ENCODE data around the gene GCN1.

GCN1 gene

DNA sequence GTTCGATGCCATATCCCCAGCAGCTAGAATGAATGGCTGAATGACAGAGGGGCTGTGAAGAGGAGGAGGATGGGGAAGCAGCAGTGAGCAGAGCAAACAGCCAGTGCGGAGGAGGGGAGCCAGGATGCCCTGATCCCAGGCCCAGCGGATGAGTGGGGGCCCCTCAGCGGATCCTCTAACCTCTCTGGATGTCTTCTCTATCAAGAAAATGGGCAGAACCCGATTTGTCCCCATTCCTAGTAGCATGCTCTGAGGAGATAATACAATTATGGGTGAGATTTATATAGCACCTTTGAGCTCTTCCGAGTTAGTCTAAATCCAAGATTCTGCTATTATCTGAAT is 36.4 kb upstream of the GCN1 start:
- no peak for DNase-seq (ENCODE audit: extremely low read depth, low read depth)
- TF ChIP-seq, protein P1, sequence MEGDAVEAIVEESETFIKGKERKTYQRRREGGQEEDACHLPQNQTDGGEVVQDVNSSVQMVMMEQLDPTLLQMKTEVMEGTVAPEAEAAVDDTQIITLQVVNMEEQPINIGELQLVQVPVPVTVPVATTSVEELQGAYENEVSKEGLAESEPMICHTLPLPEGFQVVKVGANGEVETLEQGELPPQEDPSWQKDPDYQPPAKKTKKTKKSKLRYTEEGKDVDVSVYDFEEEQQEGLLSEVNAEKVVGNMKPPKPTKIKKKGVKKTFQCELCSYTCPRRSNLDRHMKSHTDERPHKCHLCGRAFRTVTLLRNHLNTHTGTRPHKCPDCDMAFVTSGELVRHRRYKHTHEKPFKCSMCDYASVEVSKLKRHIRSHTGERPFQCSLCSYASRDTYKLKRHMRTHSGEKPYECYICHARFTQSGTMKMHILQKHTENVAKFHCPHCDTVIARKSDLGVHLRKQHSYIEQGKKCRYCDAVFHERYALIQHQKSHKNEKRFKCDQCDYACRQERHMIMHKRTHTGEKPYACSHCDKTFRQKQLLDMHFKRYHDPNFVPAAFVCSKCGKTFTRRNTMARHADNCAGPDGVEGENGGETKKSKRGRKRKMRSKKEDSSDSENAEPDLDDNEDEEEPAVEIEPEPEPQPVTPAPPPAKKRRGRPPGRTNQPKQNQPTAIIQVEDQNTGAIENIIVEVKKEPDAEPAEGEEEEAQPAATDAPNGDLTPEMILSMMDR (IDR thresholded peaks at IDR 0.05; ENCODE audit: low read depth, low read length), result no peak

DNA sequence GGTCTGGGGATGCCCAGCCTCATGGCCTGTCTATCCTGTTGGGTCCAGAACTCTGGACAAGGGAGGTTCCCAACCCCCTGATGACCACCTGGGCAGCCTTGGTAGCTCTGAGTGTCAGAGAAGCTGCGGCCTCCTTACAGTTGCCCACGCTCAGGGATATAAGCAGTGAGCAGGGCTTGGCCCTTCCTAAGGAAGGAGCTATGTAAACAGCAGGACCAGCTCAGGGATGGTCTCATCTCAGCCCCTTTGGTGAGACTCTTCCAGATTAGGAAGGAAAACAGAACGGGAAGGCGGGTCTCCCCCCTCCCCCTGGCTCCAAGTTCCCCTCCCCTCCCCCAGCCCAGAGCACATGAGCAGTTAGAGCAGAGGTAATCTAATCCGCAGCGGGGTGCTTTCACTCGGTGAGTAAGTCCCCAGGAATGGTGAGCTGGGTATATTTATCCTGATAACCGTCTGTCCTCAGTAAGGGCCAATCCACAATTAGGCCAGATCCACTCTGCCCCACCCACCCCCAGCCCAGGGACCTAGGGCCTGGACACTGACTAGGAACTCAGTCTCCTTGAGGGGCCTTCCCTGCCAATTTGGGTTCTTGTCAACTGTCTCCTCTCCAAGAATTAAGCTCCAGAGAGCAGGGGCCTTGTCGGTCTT is 35.9 kb upstream of the GCN1 start:
- TF ChIP-seq, protein P1 (IDR thresholded peaks at IDR 0.05; ENCODE audit: low read depth, low read length), result no peak
- peak; percentile 86 for DNase-seq (ENCODE audit: extremely low read depth, low read depth)

DNA sequence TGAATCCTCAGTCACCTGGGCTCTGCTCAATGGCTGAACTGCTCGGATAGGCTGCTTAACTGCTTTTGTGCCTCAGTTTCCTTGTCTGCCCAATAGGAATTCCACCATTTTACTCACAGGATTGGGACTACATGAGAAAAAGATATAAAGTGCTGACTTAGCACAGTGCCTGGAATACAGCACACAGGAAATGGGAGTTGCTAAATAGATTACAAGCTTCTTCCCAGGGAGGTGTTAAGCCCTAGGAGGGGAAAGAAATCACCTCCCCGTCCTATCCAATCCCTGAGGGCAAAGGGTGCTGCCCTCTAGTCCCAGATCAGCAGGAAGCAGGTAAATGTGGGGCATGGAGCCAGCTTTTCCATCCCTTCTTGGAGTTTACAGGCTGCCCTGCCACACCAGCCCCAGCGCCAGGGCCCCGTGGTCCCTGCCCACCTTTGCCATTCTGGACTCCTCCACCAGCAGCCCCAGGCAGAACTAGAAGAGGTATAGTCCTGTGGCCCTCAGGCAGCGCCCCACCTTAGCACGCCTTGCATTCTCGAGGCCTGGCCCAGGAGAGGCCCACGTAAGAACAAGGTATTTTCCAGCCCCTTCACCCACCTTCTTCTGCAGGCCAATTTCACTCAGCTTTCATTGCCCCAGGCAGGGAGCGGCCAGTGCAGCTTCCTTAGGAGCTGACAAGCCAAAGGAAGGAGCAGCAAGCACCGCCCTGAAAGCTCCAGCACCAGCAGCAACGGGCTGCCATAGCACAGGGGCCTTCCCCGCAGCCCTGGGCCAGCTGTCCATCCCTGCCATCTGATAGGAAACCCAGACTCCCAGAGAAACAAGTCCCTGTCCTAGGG is 35.2 kb upstream of the GCN1 start:
- TF ChIP-seq, protein P1 (IDR thresholded peaks at IDR 0.05; ENCODE audit: low read depth, low read length), result no peak
- no peak for DNase-seq (ENCODE audit: extremely low read depth, low read depth)

DNA sequence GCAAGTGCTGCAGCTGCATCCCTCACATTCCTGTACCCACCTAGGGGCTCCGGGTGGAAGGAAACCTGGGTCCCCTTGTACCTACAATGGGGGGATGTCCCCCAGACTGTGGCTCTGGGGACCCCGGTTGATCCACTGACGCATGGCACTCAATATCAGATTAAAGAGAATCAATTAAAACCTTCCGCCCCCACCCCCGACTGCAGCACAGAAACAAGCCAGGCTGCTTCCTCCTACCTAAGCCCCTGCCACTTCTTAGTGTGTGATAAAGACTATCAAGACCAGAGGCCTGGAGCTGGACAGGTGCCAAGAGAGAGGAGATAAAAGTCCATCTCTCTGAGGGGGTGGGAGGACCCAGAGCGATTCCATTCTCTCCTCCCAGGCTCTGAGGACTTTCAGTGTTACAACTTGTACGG is 34.6 kb upstream of the GCN1 start:
- TF ChIP-seq, protein P1 (IDR thresholded peaks at IDR 0.05; ENCODE audit: low read depth, low read length), result no peak
- DNase-seq (ENCODE audit: extremely low read depth, low read depth), result no peak

DNA sequence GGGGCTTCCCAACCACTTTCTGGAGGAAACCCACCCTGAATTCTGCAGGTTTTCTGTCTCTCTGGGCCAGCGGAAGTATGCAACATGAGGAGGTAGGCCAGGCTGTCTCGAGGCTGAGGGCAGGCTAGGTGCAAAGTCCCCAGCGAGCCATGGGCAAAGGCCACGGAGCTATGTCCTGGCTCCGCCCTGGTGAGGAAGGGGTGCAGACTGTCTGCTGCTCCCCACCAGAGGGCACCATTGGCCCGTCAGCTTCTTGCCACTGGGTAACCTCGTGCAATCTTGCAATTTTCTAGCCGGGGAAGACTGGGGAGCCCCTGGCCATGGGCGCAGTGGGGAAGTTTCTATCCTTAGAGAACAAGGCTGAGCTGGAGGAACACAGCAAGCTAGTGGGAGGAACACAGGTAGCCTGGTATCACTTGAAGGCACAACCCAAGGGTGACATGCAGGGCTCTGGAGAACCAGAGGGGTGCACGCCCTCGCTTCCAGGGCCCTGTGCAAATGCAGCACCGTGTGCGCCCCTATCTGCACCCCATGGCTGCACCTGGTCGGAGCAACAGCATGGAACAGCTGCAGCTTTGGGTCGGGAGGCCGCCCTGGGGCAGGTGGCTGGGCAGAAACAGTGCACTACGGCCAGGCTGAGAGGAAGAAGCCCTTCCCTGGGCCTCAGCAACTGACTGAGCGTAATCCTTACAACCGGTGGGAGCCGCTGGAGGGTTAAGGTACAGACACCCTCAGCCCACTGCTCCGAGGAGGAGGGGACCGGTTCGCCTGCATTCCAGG is 34.0 kb upstream of the GCN1 start:
- peak; percentile 55 for DNase-seq (ENCODE audit: extremely low read depth, low read depth)

DNA sequence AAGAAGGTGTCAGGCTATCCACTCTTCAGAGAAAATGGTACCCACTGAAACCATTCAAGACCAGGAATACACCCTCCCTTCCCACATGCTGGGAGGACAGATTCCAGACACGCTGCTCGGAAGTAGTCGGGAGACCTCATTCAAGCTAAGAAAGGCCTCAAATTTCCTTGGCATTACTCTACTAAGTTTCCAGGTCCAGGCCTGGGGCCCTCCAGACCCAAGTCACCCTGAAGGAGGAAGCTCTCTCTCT is 33.5 kb upstream of the GCN1 start:
- TF ChIP-seq, protein P1 (IDR thresholded peaks at IDR 0.05; ENCODE audit: low read depth, low read length), result no peak
- no peak for DNase-seq (ENCODE audit: extremely low read depth, low read depth)

More for the DNA sequence above, 34.0 kb upstream of the GCN1 start:
- TF ChIP-seq, protein P1 (IDR thresholded peaks at IDR 0.05; ENCODE audit: low read depth, low read length), result peak; percentile 98
